AG09309 (cell line): Measurements from ENCODE around the gene LRRC45.

Experiments used
- DNase-seq: peaks from one replicate; pipeline ENCODE4 v3.0.0-alpha.2; 2010; ENCODE audit warnings: low read depth
- H3K4me3 ChIP-seq: 2 replicates; pipeline ENCODE4 v1.5.1; 2011; ENCODE audit warnings: mild to moderate bottlenecking, low read depth, low read length, moderate library complexity; ENCODE audit not compliant: control insufficient read depth
- TF ChIP-seq, protein P1 (sequence below): IDR thresholded peaks from 2 replicates; pipeline ENCODE4 v1.5.1; 2011; ENCODE audit warnings: mild to moderate bottlenecking, low read depth, low read length, inconsistent platforms; ENCODE audit not compliant: insufficient read depth, control insufficient read depth; ENCODE audit errors: missing control alignments

Gene LRRC45

DNA sequence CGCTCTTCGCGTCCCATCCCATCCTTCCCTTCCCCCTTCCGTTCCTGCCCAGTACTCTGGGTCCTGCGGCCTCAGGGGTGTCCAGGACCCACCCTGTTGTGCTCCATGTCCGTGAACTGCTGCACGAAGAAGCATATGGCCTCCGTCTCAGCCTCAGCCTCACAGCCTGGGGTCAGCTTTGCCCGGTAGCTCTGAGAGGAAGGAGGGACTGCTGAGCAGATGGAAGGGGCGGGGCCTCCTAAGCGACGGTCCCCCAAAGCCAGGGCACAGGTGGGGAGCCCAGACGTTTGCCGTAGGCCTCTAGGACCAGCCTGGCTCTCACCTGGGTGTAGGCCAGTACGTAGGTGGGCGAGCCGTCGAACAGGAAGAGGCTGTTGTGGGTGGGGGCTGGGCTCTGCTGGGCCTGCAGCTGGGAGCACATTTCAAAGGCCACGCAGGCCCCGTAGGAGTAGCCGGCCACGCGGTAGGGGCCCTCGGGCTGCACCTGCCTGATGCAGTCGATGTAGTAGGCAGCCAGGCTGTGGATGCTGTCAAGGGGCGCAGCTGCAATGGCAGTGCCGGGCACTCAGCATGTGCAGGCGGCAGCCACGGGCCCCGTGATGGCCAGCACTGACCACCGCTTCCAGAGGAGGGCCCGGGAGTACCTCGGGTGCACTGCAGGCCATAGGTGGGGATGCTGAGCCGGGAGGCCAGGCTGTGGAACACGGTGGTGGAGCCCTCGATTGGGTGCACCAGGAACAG, 57.1 kb downstream of the LRRC45 start:
- DNase-seq: no peak
- TF ChIP-seq, protein P1, sequence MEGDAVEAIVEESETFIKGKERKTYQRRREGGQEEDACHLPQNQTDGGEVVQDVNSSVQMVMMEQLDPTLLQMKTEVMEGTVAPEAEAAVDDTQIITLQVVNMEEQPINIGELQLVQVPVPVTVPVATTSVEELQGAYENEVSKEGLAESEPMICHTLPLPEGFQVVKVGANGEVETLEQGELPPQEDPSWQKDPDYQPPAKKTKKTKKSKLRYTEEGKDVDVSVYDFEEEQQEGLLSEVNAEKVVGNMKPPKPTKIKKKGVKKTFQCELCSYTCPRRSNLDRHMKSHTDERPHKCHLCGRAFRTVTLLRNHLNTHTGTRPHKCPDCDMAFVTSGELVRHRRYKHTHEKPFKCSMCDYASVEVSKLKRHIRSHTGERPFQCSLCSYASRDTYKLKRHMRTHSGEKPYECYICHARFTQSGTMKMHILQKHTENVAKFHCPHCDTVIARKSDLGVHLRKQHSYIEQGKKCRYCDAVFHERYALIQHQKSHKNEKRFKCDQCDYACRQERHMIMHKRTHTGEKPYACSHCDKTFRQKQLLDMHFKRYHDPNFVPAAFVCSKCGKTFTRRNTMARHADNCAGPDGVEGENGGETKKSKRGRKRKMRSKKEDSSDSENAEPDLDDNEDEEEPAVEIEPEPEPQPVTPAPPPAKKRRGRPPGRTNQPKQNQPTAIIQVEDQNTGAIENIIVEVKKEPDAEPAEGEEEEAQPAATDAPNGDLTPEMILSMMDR: no peak
- H3K4me3 ChIP-seq: no peak overlapping the region
